Panc1 (cell line): ENCODE results near the gene SGPL1. TPM values are rescaled to one million over a fixed set of nuclear protein-coding genes. Genes with fewer than 3 reads are reported as not detected.

Source experiments
- ATAC-seq: fragments of 200-7000 bp; cut with Tn5 transposase; 2 replicates; pipeline ENCODE4 v1.9.1; 2020; ENCODE audit warnings: mild to moderate bottlenecking, moderate library complexity
- BruUV-seq: library from RNA; stranded (reverse); fragments of 400-500 nt; replicated peaks from 2 replicates; lab custom pipeline; 2021; lab: Mats Ljungman, UMichigan
- CTCF ChIA-PET: fragments of 300-600 bp; sonication (Branson Sonifier 250); formaldehyde crosslinking; loops from one replicate; lab custom pipeline; 2022; ENCODE audit warnings: antibody characterized with exemption; lab: Charles Lee
- POLR2A ChIA-PET: fragments of 300-600 bp; sonication (Branson Sonifier 250); formaldehyde crosslinking; loops from one replicate; lab custom pipeline; 2022; ENCODE audit warnings: antibody characterized with exemption; lab: Charles Lee
- DNase-seq: peaks from one replicate; pipeline ENCODE4 v3.0.0-alpha.2; 2010; ENCODE audit warnings: low read depth, low spot score
- H3K27ac ChIP-seq: 2 replicates; pipeline ENCODE4 v1.5.1; 2011; ENCODE audit warnings: mild to moderate bottlenecking, low read length, inconsistent platforms
- H3K27me3 ChIP-seq: fragments of 200-500 bp; sonication (Bioruptor generic); 2 replicates; pipeline ENCODE4 v1.6.0; 2014; ENCODE audit warnings: low read length, inconsistent platforms; ENCODE audit not compliant: control insufficient read depth, insufficient read depth
- H3K36me3 ChIP-seq: fragments of 200-500 bp; sonication (Bioruptor generic); 2 replicates; pipeline ENCODE4 v1.5.1; 2014; ENCODE audit warnings: inconsistent platforms, mild to moderate bottlenecking, low read length, moderate library complexity; ENCODE audit not compliant: control insufficient read depth, insufficient read depth
- H3K4me1 ChIP-seq: 2 replicates; pipeline ENCODE4 v1.5.1; 2011; ENCODE audit warnings: inconsistent platforms, mild to moderate bottlenecking, low read length, moderate library complexity; ENCODE audit not compliant: control insufficient read depth, insufficient read depth
- H3K4me3 ChIP-seq, 2 experiments: 2 replicates each; pipeline ENCODE4 v1.5.1; 2011 to 2012; ENCODE audit warnings: low read depth in 2 of 2, low read length in 2 of 2, mild to moderate bottlenecking in 2 of 2, inconsistent platforms in 1 of 2, moderate library complexity in 1 of 2
- H3K9me3 ChIP-seq: fragments of 200-500 bp; sonication (Bioruptor generic); 2 replicates; pipeline ENCODE4 v1.5.1; 2014; ENCODE audit warnings: low read depth, mild to moderate bottlenecking, inconsistent platforms, low read length, moderate library complexity; ENCODE audit not compliant: control insufficient read depth, insufficient read depth
- CTCF ChIP-seq: fragments of 450-650 bp; IDR thresholded peaks from 2 replicates; pipeline ENCODE4 v1.5.1; 2017; ENCODE audit warnings: mild to moderate bottlenecking
- POLR2AphosphoS5 ChIP-seq: IDR thresholded peaks from 2 replicates; pipeline ENCODE4 v1.6.1; 2012; ENCODE audit warnings: mild to moderate bottlenecking, low read depth, low read length, moderate library complexity
- SIN3A ChIP-seq: IDR thresholded peaks from 2 replicates; pipeline ENCODE4 v1.6.1; 2012; ENCODE audit warnings: low read depth, mild to moderate bottlenecking, low read length, moderate library complexity, borderline replicate concordance; ENCODE audit not compliant: insufficient read depth
- TCF7L2 ChIP-seq: IDR thresholded peaks from 2 replicates; pipeline ENCODE4 v1.6.1; 2011; ENCODE audit warnings: mild to moderate bottlenecking, low read depth, low read length, inconsistent platforms
- in situ Hi-C: cut with HindIII; loops from 2 replicates; pipeline ENCODE4 v1.10.0; 2016; ENCODE audit warnings: low sequenced_read_pairs, low pct_unique_long_range_greater_than_20kb
- intact Hi-C: fragments of 100-400 bp; cut with micrococcal nuclease; formaldehyde crosslinking; loops from one replicate; pipeline ENCODE4 v1.10.0; 2022; ENCODE audit not compliant: unreplicated experiment
- total RNA-seq: library from RNA; stranded (reverse); gene quantifications from one replicate; pipeline ENCODE4 v1.2.1, GENCODE V29; 2021; ENCODE audit not compliant: unreplicated experiment
- TF ChIP-seq, protein P1 (sequence below), 2 experiments: IDR thresholded peaks; 2 replicates each; pipeline ENCODE4 v1.6.1; 2011 to 2012; ENCODE audit warnings: low read depth in 2 of 2, control low read depth in 1 of 2, low read length in 1 of 2, mild to moderate bottlenecking in 1 of 2, moderate library complexity in 1 of 2; ENCODE audit not compliant: insufficient read depth in 1 of 2

SGPL1 gene
- total RNA-seq, 1 experiment from 2014 or later, result 103 TPM

- intact Hi-C loops, result no loop called here
- TF ChIP-seq CTCF, result no peak
- TF ChIP-seq SIN3A, result no peak
- no peak for TF ChIP-seq TCF7L2
- TF ChIP-seq, protein P1, sequence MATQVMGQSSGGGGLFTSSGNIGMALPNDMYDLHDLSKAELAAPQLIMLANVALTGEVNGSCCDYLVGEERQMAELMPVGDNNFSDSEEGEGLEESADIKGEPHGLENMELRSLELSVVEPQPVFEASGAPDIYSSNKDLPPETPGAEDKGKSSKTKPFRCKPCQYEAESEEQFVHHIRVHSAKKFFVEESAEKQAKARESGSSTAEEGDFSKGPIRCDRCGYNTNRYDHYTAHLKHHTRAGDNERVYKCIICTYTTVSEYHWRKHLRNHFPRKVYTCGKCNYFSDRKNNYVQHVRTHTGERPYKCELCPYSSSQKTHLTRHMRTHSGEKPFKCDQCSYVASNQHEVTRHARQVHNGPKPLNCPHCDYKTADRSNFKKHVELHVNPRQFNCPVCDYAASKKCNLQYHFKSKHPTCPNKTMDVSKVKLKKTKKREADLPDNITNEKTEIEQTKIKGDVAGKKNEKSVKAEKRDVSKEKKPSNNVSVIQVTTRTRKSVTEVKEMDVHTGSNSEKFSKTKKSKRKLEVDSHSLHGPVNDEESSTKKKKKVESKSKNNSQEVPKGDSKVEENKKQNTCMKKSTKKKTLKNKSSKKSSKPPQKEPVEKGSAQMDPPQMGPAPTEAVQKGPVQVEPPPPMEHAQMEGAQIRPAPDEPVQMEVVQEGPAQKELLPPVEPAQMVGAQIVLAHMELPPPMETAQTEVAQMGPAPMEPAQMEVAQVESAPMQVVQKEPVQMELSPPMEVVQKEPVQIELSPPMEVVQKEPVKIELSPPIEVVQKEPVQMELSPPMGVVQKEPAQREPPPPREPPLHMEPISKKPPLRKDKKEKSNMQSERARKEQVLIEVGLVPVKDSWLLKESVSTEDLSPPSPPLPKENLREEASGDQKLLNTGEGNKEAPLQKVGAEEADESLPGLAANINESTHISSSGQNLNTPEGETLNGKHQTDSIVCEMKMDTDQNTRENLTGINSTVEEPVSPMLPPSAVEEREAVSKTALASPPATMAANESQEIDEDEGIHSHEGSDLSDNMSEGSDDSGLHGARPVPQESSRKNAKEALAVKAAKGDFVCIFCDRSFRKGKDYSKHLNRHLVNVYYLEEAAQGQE (IDR thresholded peaks at IDR 0.05; ENCODE audit: insufficient read depth in 1 of 2, low read depth in 2 of 2, low read length in 1 of 2), result no peak
- no peak for TF ChIP-seq POLR2AphosphoS5
- Histone ChIP-seq H3K27me3 (no peaks in the 10 kb centered on the region), H3K36me3 (peaks cover 4% of the 10 kb centered on the region; the same call in 1 of the 2 replicates), H3K27ac (peak overlapping the region; percentile 29; the same call in 1 of the 2 replicates), H3K9me3 (no peaks in the 10 kb centered on the region), H3K4me3 (no peak overlapping the region), H3K4me1 (peaks cover 20% of the 10 kb centered on the region)
- CTCF ChIA-PET, result no interaction called here
- POLR2A ChIA-PET, result no interaction called here
- no TSS peak for BruUV-seq
- ATAC-seq (no peak), DNase-seq (no peak)
- in situ Hi-C loops, result no loop called here
Observed at GRCh38 chr10:70850097-70850496, 34.3 kb downstream of the SGPL1 start.

DNA sequence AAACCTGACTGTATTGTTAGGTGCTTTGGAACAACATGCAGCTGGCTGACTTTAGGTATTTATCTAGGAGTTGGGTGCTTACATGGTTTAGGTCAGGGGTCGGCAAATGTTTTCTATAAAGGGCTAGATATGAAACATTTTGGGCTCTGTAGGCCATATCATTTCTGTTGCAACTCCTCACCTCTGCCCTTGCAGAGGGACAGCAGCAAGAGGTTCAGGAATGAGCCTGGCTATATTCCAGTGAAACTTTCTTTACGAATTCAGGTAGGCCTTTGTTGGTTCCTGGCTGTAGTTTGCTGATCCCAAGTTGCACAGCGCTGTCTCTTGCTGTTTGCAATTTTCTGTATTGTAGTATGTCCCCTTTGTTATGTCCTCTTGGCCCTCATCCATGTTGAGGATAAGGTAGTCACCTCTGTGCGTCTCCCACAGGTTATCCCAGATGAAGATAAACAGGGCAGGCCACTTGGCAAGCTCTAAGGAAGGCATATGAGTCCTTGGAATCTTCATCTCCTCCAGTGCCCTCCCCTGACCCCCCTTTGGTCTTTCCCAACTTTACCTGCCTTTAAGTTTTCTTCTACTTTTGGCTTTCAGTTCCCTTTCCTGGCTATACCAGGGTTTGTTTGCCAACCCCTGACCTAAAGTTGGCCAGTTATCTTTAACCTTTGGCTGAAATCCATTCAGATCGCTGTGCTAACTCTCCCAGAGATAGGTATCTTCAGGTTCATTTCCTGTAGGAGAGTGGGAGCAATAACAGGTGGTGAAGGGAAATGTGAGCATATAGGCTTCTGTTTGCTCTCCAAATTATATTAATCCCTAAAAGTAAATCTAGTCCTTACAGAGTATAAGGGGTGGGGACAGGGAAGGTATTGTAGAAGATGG, 36.1 kb downstream of the SGPL1 start:
- no TSS peak for BruUV-seq
- no peak for TF ChIP-seq SIN3A
- Histone ChIP-seq H3K9me3 (no peaks in the 10 kb centered on the region), H3K4me1 (peaks cover 20% of the 10 kb centered on the region), H3K27ac (0 out of 2 replicates have a peak overlapping the region, but pooled peaks have one; percentile 15), H3K4me3 (no peak overlapping the region), H3K27me3 (no peaks in the 10 kb centered on the region), H3K36me3 (peaks cover 8% of the 10 kb centered on the region; the same call in 1 of the 2 replicates)
- in situ Hi-C loops (no loop called here), intact Hi-C loops (no loop called here)
- DNase-seq (no peak), ATAC-seq (peak; percentile 30; the same call in 1 of the 2 replicates)
- ChIA-PET POLR2A (interaction anchor here (0.6 to 0.9 kb wide), 3 partner anchors 13 to 1559 kb away, joined by 3 to 15 read pairs (median 5); no protein-coding TSS in a partner anchor), CTCF (no interaction called here)

DNA sequence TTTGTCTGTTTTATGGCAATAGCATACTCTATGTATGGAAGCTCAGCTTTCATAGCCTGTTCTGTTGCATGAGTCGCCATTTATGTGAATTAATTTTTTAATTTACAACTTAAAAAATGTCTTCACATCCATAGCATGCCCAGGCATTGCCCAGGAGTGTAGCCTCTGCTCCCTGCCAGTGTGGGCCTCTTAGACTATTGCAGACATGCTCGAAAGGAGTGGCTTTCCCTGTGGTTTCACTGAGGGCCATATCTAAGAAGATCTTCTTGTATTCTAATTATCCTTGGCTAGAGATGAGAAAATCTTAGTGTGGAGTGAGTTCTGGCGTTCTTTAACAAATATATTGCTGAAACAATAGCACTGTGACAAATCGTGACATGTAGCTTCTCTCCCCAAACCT, 37.3 kb downstream of the SGPL1 start:
- no TSS peak for BruUV-seq
- DNase-seq (no peak), ATAC-seq (no peak)
- Histone ChIP-seq H3K4me1 (peaks cover 20% of the 10 kb centered on the region), H3K4me3 (no peak overlapping the region), H3K27me3 (no peaks in the 10 kb centered on the region), H3K9me3 (no peaks in the 10 kb centered on the region), H3K36me3 (peaks cover 13% of the 10 kb centered on the region), H3K27ac (no peak overlapping the region)
- in situ Hi-C loops (no loop called here), intact Hi-C loops (no loop called here)
- no peak for TF ChIP-seq SIN3A
- TF ChIP-seq POLR2AphosphoS5, result no peak
- TF ChIP-seq, protein P1 (IDR thresholded peaks at IDR 0.05; ENCODE audit: insufficient read depth in 1 of 2, low read depth in 2 of 2, low read length in 1 of 2), result no peak
- no peak for TF ChIP-seq CTCF
- POLR2A ChIA-PET, result no interaction called here
- CTCF ChIA-PET, result no interaction called here
